ENCODE results near the gene CMTM6.
"Not testable (repeated sequence)": the region's sequence is repeated elsewhere in the genome, so short reads cannot be mapped to it uniquely, and the experiment has no call there.

CMTM6 gene

GRCh38 chr3:32447865-32448400 is 54.7 kb downstream of the CMTM6 start:
- DNase-seq (ENCODE audit: low read depth in 2 of 2) = no peak

- no peak for DNase-seq (ENCODE audit: low read depth in 2 of 2)
Observed at GRCh38 chr3:32443478-32443877, 59.2 kb downstream of the CMTM6 start.

- DNase-seq (ENCODE audit: low read depth in 2 of 2) = no peak
Observed at GRCh38 chr3:32442766-32443165, 59.9 kb downstream of the CMTM6 start.

GRCh38 chr3:32440611-32441350 is 61.9 kb downstream of the CMTM6 start:
- no peak for DNase-seq (ENCODE audit: low read depth in 2 of 2)

- DNase-seq (ENCODE audit: low read depth in 2 of 2) = not testable (repeated sequence)
Observed at GRCh38 chr3:32439421-32439820, 63.2 kb downstream of the CMTM6 start.

GRCh38 chr3:32438596-32439344 is 63.9 kb downstream of the CMTM6 start:
- DNase-seq (ENCODE audit: low read depth in 2 of 2) = no peak

GRCh38 chr3:32437896-32438295 is 64.8 kb downstream of the CMTM6 start:
- no peak for DNase-seq (ENCODE audit: low read depth in 2 of 2)

GRCh38 chr3:32436816-32437189 is 65.8 kb downstream of the CMTM6 start:
- no peak for DNase-seq (ENCODE audit: low read depth in 2 of 2)

GRCh38 chr3:32435911-32436815 is 66.5 kb downstream of the CMTM6 start:
- DNase-seq (ENCODE audit: low read depth in 2 of 2) = no peak

GRCh38 chr3:32434206-32434605 is 68.4 kb downstream of the CMTM6 start:
- no peak for DNase-seq (ENCODE audit: low read depth in 2 of 2)

GRCh38 chr3:32432711-32433530 is 69.7 kb downstream of the CMTM6 start:
- DNase-seq (ENCODE audit: low read depth in 2 of 2) = no peak

GRCh38 chr3:32432045-32432710 is 70.5 kb downstream of the CMTM6 start:
- no peak for DNase-seq (ENCODE audit: low read depth in 2 of 2)

- DNase-seq (ENCODE audit: low read depth in 2 of 2) = no peak
Observed at GRCh38 chr3:32431481-32431880, 71.2 kb downstream of the CMTM6 start.

All from stimulated activated CD8-positive, alpha-beta memory T cell treated with anti-CD3 and anti-CD28 coated beads, Interleukin-7, amount 100 ng/mL, for 4 hours (primary cell).